A549 (cell line): ENCODE measurements around the gene RPRD2.

Experiments
- CHD4 ChIP-seq: fragments of 200-600 bp; sonication (generic); IDR thresholded peaks from 2 replicates; pipeline ENCODE4 v1.6.1; 2016; ENCODE audit warnings: antibody characterized with exemption, mild to moderate bottlenecking, borderline replicate concordance
- CTCF ChIP-seq: fragments of >200 bp; sonication (Bioruptor Twin); formaldehyde crosslinking; IDR thresholded peaks from 3 replicates; pipeline ENCODE4 v1.5.1; 2016
- MAX ChIP-seq: IDR thresholded peaks from 2 replicates; pipeline ENCODE4 v1.6.1; 2012
- POLR2A ChIP-seq: IDR thresholded peaks from 2 replicates; pipeline ENCODE4 v1.6.1; 2012; ENCODE audit warnings: mild to moderate bottlenecking, low read length
- RAD21 ChIP-seq, 2 experiments: fragments of >200 bp in 1 of 2; sonication (Bioruptor Twin) in 1 of 2; formaldehyde crosslinking in 1 of 2; IDR thresholded peaks in 1 of 2; conservative IDR thresholded peaks in 1 of 2; 2 replicates in 1 of 2; 3 replicates in 1 of 2; pipeline ENCODE4 v1.6.1; 2012 to 2018; ENCODE audit warnings: inconsistent platforms in 1 of 2
- TF ChIP-seq, protein P1 (sequence below): fragments of 250-450 bp; sonication (Bioruptor Pico); IDR thresholded peaks from 2 replicates; pipeline ENCODE4 v1.5.0; 2021; ENCODE audit warnings: mild to moderate bottlenecking, moderate library complexity, borderline replicate concordance

DNA sequence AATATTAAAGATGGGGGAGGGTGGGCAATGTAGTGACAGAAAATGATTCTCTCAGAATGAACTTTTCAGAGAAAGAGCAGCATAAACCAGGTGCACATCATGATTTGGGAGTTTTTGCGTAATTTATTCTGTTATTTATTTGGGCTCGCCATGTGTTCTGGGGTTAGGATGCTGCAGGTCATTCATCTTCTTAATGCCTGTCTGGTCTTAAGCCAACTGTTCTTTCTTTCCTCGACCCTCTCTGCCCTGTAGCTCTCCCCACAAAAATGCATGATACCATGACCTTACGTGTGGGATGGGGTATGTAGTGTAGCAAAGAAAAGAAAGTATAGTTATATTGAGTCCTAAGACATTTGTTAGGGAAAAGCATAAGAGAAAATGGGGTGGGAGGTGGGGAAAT, 110.9 kb downstream of the RPRD2 start:
- TF ChIP-seq, protein P1, sequence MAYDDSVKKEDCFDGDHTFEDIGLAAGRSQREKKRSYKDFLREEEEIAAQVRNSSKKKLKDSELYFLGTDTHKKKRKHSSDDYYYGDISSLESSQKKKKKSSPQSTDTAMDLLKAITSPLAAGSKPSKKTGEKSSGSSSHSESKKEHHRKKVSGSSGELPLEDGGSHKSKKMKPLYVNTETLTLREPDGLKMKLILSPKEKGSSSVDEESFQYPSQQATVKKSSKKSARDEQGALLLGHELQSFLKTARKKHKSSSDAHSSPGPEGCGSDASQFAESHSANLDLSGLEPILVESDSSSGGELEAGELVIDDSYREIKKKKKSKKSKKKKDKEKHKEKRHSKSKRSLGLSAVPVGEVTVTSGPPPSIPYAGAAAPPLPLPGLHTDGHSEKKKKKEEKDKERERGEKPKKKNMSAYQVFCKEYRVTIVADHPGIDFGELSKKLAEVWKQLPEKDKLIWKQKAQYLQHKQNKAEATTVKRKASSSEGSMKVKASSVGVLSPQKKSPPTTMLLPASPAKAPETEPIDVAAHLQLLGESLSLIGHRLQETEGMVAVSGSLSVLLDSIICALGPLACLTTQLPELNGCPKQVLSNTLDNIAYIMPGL: no peak
- no peak for TF ChIP-seq CTCF
- TF ChIP-seq RAD21 (conservative IDR thresholded peaks at IDR 0.05 in 1 of 2, IDR thresholded peaks at IDR 0.05 in 1 of 2): no peak
- no peak for TF ChIP-seq POLR2A
- no peak for TF ChIP-seq MAX
- no peak for TF ChIP-seq CHD4
